BLaER1 (cell line): Measurements from ENCODE around the gene NDUFA11.
A peak's percentile ranks its signal among the peaks of the same experiment; 100 is the strongest.
"Not testable (repeated sequence)": the region's sequence is repeated elsewhere in the genome, so short reads cannot be mapped to it uniquely, and the experiment has no call there.

ENCODE experiments used
- H3K27ac ChIP-seq: shearing (Covaris generic); formaldehyde crosslinking; 2 replicates; pipeline ENCODE4 v1.8.1; 2022
- H3K27me3 ChIP-seq: shearing (Covaris generic); formaldehyde crosslinking; 2 replicates; pipeline ENCODE4 v1.8.1; 2022
- H3K36me3 ChIP-seq: shearing (Covaris generic); formaldehyde crosslinking; 2 replicates; pipeline ENCODE4 v1.8.1; 2022
- H3K4me1 ChIP-seq: shearing (Covaris generic); formaldehyde crosslinking; 2 replicates; pipeline ENCODE4 v1.8.1; 2022
- H3K4me2 ChIP-seq: shearing (Covaris generic); formaldehyde crosslinking; 2 replicates; pipeline ENCODE4 v1.8.1; 2022
- H3K4me3 ChIP-seq: shearing (Covaris generic); formaldehyde crosslinking; 2 replicates; pipeline ENCODE4 v1.8.1; 2022
- H3K9ac ChIP-seq: shearing (Covaris generic); formaldehyde crosslinking; 2 replicates; pipeline ENCODE4 v1.8.1; 2022
- H3K9me3 ChIP-seq: shearing (Covaris generic); formaldehyde crosslinking; 2 replicates; pipeline ENCODE4 v1.8.1; 2022
- H4K20me1 ChIP-seq: shearing (Covaris generic); formaldehyde crosslinking; 2 replicates; pipeline ENCODE4 v1.8.1; 2022
- Cebpa-rat ChIP-seq: shearing (Covaris generic); IDR thresholded peaks from 2 replicates; pipeline ENCODE4 v1.8.1; 2022

NDUFA11 gene

GRCh38 chr19:5881543-5882299 is 21.9 kb downstream of the NDUFA11 start:
- Histone ChIP-seq H3K9ac (no peak overlapping the region), H3K27ac (no peak overlapping the region), H4K20me1 (no peaks in the 10 kb centered on the region), H3K27me3 (no peaks in the 10 kb centered on the region), H3K4me2 (no peak overlapping the region), H3K4me3 (no peak overlapping the region), H3K4me1 (peaks cover 20% of the 10 kb centered on the region), H3K36me3 (no peaks in the 10 kb centered on the region), H3K9me3 (no peaks in the 10 kb centered on the region)
- TF ChIP-seq Cebpa-rat, result no peak

- Histone ChIP-seq H3K4me2 (peak overlapping the region; percentile 42), H3K9ac (no peak overlapping the region), H3K27me3 (no peaks in the 10 kb centered on the region), H4K20me1 (no peaks in the 10 kb centered on the region), H3K36me3 (no peaks in the 10 kb centered on the region), H3K9me3 (no peaks in the 10 kb centered on the region), H3K4me3 (no peak overlapping the region), H3K27ac (no peak overlapping the region), H3K4me1 (peaks cover 20% of the 10 kb centered on the region)
- no peak for TF ChIP-seq Cebpa-rat
Observed at GRCh38 chr19:5880604-5881078, 22.9 kb downstream of the NDUFA11 start.

GRCh38 chr19:5880196-5880595 is 23.4 kb downstream of the NDUFA11 start:
- TF ChIP-seq Cebpa-rat, result no peak
- H3K27ac ChIP-seq, result no peak overlapping the region

GRCh38 chr19:5877882-5878281 is 25.7 kb downstream of the NDUFA11 start:
- TF ChIP-seq Cebpa-rat, result no peak
- Histone ChIP-seq H3K9ac (no peak overlapping the region), H3K4me1 (peaks cover 20% of the 10 kb centered on the region), H3K27me3 (no peaks in the 10 kb centered on the region), H4K20me1 (no peaks in the 10 kb centered on the region), H3K9me3 (no peaks in the 10 kb centered on the region), H3K4me2 (0 out of 2 replicates have a peak overlapping the region, but pooled peaks have one; percentile 11), H3K4me3 (no peak overlapping the region), H3K36me3 (no peaks in the 10 kb centered on the region), H3K27ac (no peak overlapping the region)

More at GRCh38 chr19:5880196-5880595, 23.4 kb downstream of the NDUFA11 start:
- no peaks in the 10 kb centered on the region for H3K27me3 ChIP-seq
- H4K20me1 ChIP-seq, result no peaks in the 10 kb centered on the region
- no peak overlapping the region for H3K4me2 ChIP-seq
- no peak overlapping the region for H3K4me3 ChIP-seq
- no peak overlapping the region for H3K9ac ChIP-seq
- H3K36me3 ChIP-seq, result no peaks in the 10 kb centered on the region
- peaks cover 20% of the 10 kb centered on the region for H3K4me1 ChIP-seq
- H3K9me3 ChIP-seq, result no peaks in the 10 kb centered on the region

- Histone ChIP-seq H3K36me3 (no peaks in the 10 kb centered on the region), H3K4me1 (peaks cover 20% of the 10 kb centered on the region), H3K4me2 (0 out of 2 replicates have a peak overlapping the region, but pooled peaks have one; percentile 11), H4K20me1 (no peaks in the 10 kb centered on the region), H3K4me3 (no peak overlapping the region), H3K27ac (no peak overlapping the region), H3K9ac (no peak overlapping the region), H3K27me3 (no peaks in the 10 kb centered on the region), H3K9me3 (no peaks in the 10 kb centered on the region)
- TF ChIP-seq Cebpa-rat, result no peak
Observed at GRCh38 chr19:5877427-5877826, 26.2 kb downstream of the NDUFA11 start.

- not testable (repeated sequence) for H3K4me1 ChIP-seq, H3K4me3 ChIP-seq, H3K4me2 ChIP-seq, H3K27me3 ChIP-seq, H3K9ac ChIP-seq, H3K9me3 ChIP-seq, H3K27ac ChIP-seq, H3K36me3 ChIP-seq, H4K20me1 ChIP-seq
Observed at GRCh38 chr19:5874496-5874895, 29.1 kb downstream of the NDUFA11 start.

- H3K4me1 ChIP-seq, result 0 out of 2 replicates have a peak, but pooled peaks cover 6% of the 10 kb centered on the region
- no peak overlapping the region for H3K4me3 ChIP-seq
- no peaks in the 10 kb centered on the region for H3K27me3 ChIP-seq
- no peak overlapping the region for H3K27ac ChIP-seq
- TF ChIP-seq Cebpa-rat, result no peak
- H3K36me3 ChIP-seq, result no peaks in the 10 kb centered on the region
- no peak overlapping the region for H3K9ac ChIP-seq
- H3K9me3 ChIP-seq, result no peaks in the 10 kb centered on the region
- H3K4me2 ChIP-seq, result no peak overlapping the region
- H4K20me1 ChIP-seq, result no peaks in the 10 kb centered on the region
Observed at GRCh38 chr19:5873617-5874199, 29.9 kb downstream of the NDUFA11 start.

GRCh38 chr19:5870986-5871394 is 32.6 kb downstream of the NDUFA11 start:
- H3K4me1 ChIP-seq, result no peaks in the 10 kb centered on the region
- no peaks in the 10 kb centered on the region for H4K20me1 ChIP-seq
- no peak overlapping the region for H3K4me2 ChIP-seq
- no peaks in the 10 kb centered on the region for H3K27me3 ChIP-seq
- no peaks in the 10 kb centered on the region for H3K9me3 ChIP-seq
- TF ChIP-seq Cebpa-rat, result no peak
- no peak overlapping the region for H3K4me3 ChIP-seq
- no peaks in the 10 kb centered on the region for H3K36me3 ChIP-seq
- no peak overlapping the region for H3K27ac ChIP-seq
- H3K9ac ChIP-seq, result no peak overlapping the region

- Histone ChIP-seq H3K4me2 (no peak overlapping the region), H3K9me3 (no peaks in the 10 kb centered on the region), H3K4me3 (no peak overlapping the region), H3K36me3 (no peaks in the 10 kb centered on the region), H3K9ac (no peak overlapping the region), H4K20me1 (no peaks in the 10 kb centered on the region; the same call in 1 of the 2 replicates), H3K27ac (no peak overlapping the region), H3K27me3 (no peaks in the 10 kb centered on the region), H3K4me1 (peaks cover 8% of the 10 kb centered on the region)
- no peak for TF ChIP-seq Cebpa-rat
Observed at GRCh38 chr19:5867201-5868136, 36.1 kb downstream of the NDUFA11 start.
